ENCODE results near the gene PPP6R2. TPM values are rescaled to one million over a fixed set of nuclear protein-coding genes. Genes with fewer than 3 reads are reported as not detected.

The PPP6R2 gene
- total and polyA plus RNA-seq, 9 of the 15 experiments (the other 6 are each of a cell fraction or from before 2014, with no cell fraction given), result 0.32 to 39.8 (median 21.4) TPM

DNA sequence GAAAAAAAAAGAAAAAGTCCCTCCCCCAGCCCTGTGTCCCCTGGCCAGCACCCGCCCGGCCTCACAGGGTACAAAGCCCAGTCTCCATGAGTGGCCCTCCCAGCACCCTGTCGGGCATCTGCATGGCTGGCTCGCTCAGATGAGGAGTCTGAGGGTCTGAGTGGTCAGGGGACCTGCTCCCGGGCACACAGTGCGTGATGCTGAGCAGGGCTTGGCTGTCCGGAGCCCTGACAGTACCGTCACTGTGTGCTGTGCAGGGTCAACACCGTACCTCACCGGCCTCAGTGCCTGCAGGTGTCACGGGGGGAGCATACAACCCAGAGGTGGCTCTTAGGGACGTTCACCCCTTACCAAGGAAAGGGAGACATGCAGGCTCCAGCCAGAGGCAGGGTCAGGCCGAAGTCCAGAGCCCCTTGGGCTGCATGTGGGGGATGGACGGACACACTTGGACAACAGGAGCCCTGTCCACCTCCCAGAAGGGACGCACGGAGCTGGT, 32.1 kb upstream of the PPP6R2 start (continued):
- TF ChIP-seq NFE2L1 (tag; IDR thresholded peaks at IDR 0.05; ENCODE audit: borderline replicate concordance, low read depth), result no peak
- TF ChIP-seq KDM4B (IDR thresholded peaks at IDR 0.05; ENCODE audit: borderline replicate concordance in 2 of 2, low read depth in 1 of 2), result no peak
- no peak for TF ChIP-seq CBX2 (IDR thresholded peaks at IDR 0.05; ENCODE audit: insufficient read depth, low read length, poor library complexity, severe bottlenecking)
- TF ChIP-seq CHD1 (IDR thresholded peaks at IDR 0.05; ENCODE audit: low read length), result no peak
- TF ChIP-seq, protein P1, sequence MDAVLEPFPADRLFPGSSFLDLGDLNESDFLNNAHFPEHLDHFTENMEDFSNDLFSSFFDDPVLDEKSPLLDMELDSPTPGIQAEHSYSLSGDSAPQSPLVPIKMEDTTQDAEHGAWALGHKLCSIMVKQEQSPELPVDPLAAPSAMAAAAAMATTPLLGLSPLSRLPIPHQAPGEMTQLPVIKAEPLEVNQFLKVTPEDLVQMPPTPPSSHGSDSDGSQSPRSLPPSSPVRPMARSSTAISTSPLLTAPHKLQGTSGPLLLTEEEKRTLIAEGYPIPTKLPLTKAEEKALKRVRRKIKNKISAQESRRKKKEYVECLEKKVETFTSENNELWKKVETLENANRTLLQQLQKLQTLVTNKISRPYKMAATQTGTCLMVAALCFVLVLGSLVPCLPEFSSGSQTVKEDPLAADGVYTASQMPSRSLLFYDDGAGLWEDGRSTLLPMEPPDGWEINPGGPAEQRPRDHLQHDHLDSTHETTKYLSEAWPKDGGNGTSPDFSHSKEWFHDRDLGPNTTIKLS (IDR thresholded peaks at IDR 0.05; ENCODE audit: borderline replicate concordance, low read depth), result no peak
- TF ChIP-seq C11orf30 (IDR thresholded peaks at IDR 0.05; ENCODE audit: low read depth), result no peak

GRCh38 chr22:50311606-50312351, 31.3 kb upstream of the PPP6R2 start:
- H3K79me2 ChIP-seq (ENCODE audit: control insufficient read depth, insufficient read depth, low read length), result peaks cover 4% of the 10 kb centered on the region
- FAIRE-seq (no peak), ATAC-seq (no peak), DNase-seq (ENCODE audit: extremely low read depth in 1 of 4, low spot score in 3 of 4) (no peak)
- CTCF ChIA-PET (ENCODE audit: low intra/inter-chr PET ratio), result no interaction called here
- no peaks in the 10 kb centered on the region for H3K27me3 ChIP-seq (ENCODE audit: control insufficient read depth in 2 of 2, insufficient read depth in 2 of 2, low read length in 2 of 2)
- H3K4me2 ChIP-seq (ENCODE audit: insufficient read depth, low read length), result no peak overlapping the region
- POLR2A ChIA-PET, result no interaction called here
- no peaks in the 10 kb centered on the region for H4K20me1 ChIP-seq (replicated peaks; ENCODE audit: control insufficient read depth, insufficient read depth, low read length)
- no peak overlapping the region for H3K4me3 ChIP-seq
- in situ Hi-C loops (cut with MboI), result no loop called here
- peaks cover 15 to 84% of the 10 kb centered on the region in 2 experiments for H3K4me1 ChIP-seq (replicated peaks in 1 of 2; ENCODE audit: control insufficient read depth in 2 of 2, insufficient read depth in 2 of 2, low read length in 2 of 2)
- H3K9me1 ChIP-seq (ENCODE audit: control insufficient read depth, insufficient read depth, low read length), result no peaks in the 10 kb centered on the region
- WGBS (ENCODE audit: insufficient coverage, low coverage, missing lambda C conversion rate), result 73% methylated on average over 7 of the region's 23 CpGs
- H3K9me3 ChIP-seq (replicated peaks; ENCODE audit: control insufficient read depth, insufficient read depth, low read depth, low read length), result no peaks in the 10 kb centered on the region
- intact Hi-C loops (cut with micrococcal nuclease), result no loop called here
- H3K9ac ChIP-seq (ENCODE audit: insufficient read depth in 1 of 2, low read depth in 2 of 2, low read length in 2 of 2), result peak overlapping the region in 1 of 2 experiments; percentile 17; a peak in 1 of 4 replicates
- no TSS peak for BruUV-seq (replicated peaks)
- no peak overlapping the region for H3K27ac ChIP-seq (ENCODE audit: extremely low read depth, low read depth, low read length)
- no peak overlapping the region for H2AFZ ChIP-seq (ENCODE audit: low read depth, low read length)
- H3K36me3 ChIP-seq (ENCODE audit: control insufficient read depth, insufficient read depth, low read length), result no peaks in the 10 kb centered on the region
- TF ChIP-seq, protein P2, sequence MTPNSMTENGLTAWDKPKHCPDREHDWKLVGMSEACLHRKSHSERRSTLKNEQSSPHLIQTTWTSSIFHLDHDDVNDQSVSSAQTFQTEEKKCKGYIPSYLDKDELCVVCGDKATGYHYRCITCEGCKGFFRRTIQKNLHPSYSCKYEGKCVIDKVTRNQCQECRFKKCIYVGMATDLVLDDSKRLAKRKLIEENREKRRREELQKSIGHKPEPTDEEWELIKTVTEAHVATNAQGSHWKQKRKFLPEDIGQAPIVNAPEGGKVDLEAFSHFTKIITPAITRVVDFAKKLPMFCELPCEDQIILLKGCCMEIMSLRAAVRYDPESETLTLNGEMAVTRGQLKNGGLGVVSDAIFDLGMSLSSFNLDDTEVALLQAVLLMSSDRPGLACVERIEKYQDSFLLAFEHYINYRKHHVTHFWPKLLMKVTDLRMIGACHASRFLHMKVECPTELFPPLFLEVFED (CRISPR knock-in tag; conservative IDR thresholded peaks at IDR 0.05), result no peak
- no peak for TF ChIP-seq RHOXF2B (CRISPR knock-in tag; conservative IDR thresholded peaks at IDR 0.05)
- TF ChIP-seq, protein P3, sequence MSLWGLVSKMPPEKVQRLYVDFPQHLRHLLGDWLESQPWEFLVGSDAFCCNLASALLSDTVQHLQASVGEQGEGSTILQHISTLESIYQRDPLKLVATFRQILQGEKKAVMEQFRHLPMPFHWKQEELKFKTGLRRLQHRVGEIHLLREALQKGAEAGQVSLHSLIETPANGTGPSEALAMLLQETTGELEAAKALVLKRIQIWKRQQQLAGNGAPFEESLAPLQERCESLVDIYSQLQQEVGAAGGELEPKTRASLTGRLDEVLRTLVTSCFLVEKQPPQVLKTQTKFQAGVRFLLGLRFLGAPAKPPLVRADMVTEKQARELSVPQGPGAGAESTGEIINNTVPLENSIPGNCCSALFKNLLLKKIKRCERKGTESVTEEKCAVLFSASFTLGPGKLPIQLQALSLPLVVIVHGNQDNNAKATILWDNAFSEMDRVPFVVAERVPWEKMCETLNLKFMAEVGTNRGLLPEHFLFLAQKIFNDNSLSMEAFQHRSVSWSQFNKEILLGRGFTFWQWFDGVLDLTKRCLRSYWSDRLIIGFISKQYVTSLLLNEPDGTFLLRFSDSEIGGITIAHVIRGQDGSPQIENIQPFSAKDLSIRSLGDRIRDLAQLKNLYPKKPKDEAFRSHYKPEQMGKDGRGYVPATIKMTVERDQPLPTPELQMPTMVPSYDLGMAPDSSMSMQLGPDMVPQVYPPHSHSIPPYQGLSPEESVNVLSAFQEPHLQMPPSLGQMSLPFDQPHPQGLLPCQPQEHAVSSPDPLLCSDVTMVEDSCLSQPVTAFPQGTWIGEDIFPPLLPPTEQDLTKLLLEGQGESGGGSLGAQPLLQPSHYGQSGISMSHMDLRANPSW (CRISPR knock-in tag; IDR thresholded peaks at IDR 0.05), result no peak
- no peak for TF ChIP-seq FOXA1 (IDR thresholded peaks at IDR 0.05; ENCODE audit: borderline replicate concordance)
- TF ChIP-seq HNRNPLL (IDR thresholded peaks at IDR 0.05; ENCODE audit: low read depth, low read length, poor library complexity, severe bottlenecking), result no peak
- TF ChIP-seq CCAR2 (IDR thresholded peaks at IDR 0.05; ENCODE audit: low read depth, low read length), result no peak
